ENCODE results near the gene C20orf204.
"Not testable (repeated sequence)": the region's sequence is repeated elsewhere in the genome, so short reads cannot be mapped to it uniquely, and the experiment has no call there.

Gene C20orf204

GRCh38 chr20:64083804-64084684 is 48.1 kb downstream of the C20orf204 start, which contains the start of gene LKAAEAR1:
TSS of gene LKAAEAR1 (minus strand) at chr20:64084398. CDS start at chr20:64084219, 179 bp downstream.
- no peak for DNase-seq (ENCODE audit: low spot score)

- DNase-seq (ENCODE audit: low spot score): no peak
Measured at GRCh38 chr20:64084685-64085152, 48.7 kb downstream of the C20orf204 start.

GRCh38 chr20:64086801-64087200 is 50.8 kb downstream of the C20orf204 start:
- no peak for DNase-seq (ENCODE audit: low spot score)

GRCh38 chr20:64087226-64087825 is 51.3 kb downstream of the C20orf204 start:
- not testable (repeated sequence) for DNase-seq (ENCODE audit: low spot score)

GRCh38 chr20:64088586-64088985 is 52.6 kb downstream of the C20orf204 start:
- DNase-seq (ENCODE audit: low spot score): not testable (repeated sequence)

Measured in cerebellar cortex (tissue), 1 donor.